ENCODE results near the gene KCTD10.
"Not testable (repeated sequence)": the region's sequence is repeated elsewhere in the genome, so short reads cannot be mapped to it uniquely, and the experiment has no call there.

KCTD10 gene

GRCh38 chr12:109493938-109494337 lies 16.8 kb upstream of the KCTD10 start:
- no peak for DNase-seq

- no peak for DNase-seq
These were observed 16.0 kb upstream of the KCTD10 start for GRCh38 chr12:109493090-109493489.

DNA sequence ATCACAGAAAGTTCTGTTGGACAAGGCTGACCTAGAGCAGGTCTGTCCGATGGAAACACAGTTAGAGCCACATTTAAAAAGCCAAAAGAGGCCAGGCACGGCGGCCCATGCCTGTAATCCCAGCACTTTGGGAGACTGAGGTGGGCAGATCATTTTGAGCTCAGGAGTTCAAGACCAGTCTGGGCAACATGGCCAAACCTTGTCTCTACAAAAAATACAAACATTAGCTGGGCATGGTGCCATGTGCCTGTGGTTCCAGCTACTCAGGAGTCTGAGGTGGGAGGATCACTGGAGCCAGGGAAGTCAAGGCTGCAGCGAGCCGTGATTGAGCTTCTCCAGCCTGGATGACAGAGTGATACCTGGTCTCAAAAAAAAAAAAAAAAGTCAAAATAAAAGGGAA lies 15.3 kb upstream of the KCTD10 start:
- DNase-seq = no peak

DNA sequence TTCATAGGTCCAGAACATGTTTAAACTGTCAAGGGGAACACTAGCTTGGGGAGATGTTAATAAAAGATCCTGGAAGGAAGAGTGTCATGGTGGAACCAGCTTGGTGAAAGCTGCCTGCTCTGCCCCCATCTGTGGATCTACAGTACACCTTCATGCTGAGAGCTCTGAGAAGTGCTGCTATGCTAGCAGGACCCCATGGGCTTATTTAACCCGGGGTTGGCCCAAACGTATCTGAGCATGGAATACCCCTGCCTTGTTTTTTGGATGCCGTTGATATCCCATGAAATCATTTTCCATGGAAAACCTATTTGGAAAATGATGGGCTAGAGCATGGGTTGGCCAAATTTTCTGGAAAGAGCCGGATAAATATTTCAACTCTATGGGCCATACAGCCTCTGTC lies 14.6 kb upstream of the KCTD10 start:
- no peak for DNase-seq

DNA sequence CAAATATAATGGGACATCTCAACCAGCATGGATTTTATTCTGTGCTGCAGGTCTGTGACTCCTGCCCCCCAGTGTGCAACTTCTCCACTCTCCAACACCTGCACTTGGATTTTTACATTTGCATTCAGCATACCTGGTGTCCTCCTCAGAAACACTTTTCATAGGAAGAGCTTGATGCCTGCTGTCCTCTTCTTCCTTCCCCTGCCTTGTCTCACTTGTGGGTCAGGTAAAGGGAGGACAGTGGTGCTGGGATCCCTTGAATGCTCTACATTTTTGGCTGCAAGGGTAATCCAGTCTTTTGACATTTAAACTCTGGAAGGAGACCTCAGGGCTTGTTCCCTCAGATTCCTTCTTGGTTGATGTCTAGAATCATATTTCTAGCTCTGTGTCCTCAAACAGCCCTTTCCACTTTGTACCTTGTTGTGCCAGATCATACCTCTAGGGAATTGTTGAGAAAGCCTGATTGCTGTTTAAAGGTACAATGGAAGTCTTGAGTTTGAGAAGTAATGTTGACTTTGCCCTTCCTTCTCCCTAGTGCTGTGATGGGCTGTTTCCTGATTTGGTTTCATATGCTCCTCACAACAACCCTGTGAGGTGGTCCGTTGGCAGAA lies 13.0 kb upstream of the KCTD10 start:
- DNase-seq = no peak

GRCh38 chr12:109489016-109489954 lies 12.2 kb upstream of the KCTD10 start:
- DNase-seq = no peak

DNA sequence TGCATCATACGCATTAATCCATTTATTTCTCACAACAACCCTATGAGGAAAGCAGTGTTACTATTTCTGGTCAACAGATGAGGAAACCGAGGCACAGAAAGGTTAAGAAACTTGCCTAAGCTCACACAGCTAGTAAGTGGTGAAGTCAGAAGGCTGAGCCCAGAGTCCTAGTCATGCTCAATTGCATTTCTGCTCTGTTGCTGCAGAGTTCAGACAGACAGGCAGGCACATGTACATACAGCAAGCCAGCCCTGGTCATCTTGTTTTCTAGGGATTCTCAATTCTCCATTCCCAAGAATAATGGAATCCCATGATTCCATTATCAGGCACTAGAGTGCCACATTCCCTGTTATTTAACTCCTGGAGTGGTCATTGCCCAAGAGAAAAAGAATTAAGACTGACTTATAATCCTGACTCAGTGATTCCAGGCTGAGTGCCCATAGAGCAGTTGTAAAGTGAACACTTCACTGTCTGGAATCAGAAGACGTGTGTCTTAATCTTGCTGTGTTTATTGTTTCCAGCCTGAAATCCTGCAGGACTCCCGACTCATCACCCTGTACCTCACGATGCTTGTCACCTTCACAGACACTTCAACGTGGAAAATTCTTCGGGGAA lies 11.1 kb upstream of the KCTD10 start:
- no peak for DNase-seq

DNA sequence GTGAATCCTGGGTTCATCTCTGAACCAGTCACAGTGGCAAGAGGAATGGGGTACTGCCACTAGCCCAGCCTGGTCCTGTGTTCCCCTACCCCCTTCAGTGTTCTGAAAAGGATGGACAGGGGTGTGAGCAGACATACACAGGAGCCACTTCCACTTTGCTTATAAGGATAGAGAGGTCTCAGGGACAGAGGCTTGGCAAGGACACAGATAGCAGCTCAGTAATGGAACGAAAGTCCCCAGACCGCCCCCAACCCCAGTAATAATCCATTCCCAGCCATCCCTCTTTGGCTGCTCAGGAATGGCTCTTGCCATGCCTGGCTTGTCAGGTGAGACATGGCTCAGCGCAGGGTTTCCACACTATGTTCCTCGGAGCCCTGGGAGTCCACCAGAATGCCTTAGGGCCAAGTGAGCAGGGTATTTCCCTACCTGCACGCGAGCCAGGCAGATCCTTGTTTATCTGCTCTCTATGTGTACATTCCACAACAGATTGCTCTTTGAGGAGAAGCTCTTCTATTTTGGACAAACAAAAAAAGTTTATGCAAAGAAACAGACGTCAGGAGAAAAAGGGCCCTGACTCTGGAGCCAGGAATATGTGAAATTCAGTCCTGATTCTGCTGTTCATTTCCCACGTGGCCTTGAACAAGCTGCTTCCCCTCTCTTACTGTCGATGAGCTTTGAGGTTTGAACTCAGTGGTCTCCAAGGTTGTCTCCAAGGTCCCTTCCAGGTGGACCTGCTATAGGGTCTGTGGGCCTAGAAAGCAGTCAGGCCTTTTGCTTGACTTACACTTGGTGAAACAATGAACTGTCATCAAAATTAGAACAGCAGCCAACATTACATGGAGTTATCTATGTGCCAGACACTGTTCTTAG lies 10.3 kb upstream of the KCTD10 start:
- no peak for DNase-seq

GRCh38 chr12:109485201-109485600 lies 8.1 kb upstream of the KCTD10 start:
- no peak for DNase-seq

GRCh38 chr12:109483346-109483745 lies 6.2 kb upstream of the KCTD10 start:
- DNase-seq = no peak

DNA sequence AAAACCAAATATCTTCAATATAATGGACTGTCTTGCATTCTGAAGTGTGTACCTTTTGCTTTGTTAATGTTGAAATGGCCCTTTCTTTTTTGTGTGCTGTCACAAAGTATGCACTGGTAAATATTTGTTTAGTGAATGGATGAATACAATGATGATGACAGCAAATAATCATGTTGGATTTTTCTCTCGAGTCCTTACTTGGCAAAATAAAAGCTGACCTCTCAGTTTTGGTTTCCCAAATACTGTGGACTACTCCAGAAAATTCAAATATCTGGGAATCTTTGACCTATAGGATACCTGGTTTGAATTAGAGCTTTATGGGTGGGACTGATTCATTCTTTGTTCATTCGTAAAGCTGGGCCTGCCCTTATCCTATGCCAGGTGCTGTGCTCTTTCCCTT lies 5.8 kb upstream of the KCTD10 start:
- DNase-seq = no peak

GRCh38 chr12:109482491-109482890 lies 5.4 kb upstream of the KCTD10 start:
- DNase-seq = no peak

DNA sequence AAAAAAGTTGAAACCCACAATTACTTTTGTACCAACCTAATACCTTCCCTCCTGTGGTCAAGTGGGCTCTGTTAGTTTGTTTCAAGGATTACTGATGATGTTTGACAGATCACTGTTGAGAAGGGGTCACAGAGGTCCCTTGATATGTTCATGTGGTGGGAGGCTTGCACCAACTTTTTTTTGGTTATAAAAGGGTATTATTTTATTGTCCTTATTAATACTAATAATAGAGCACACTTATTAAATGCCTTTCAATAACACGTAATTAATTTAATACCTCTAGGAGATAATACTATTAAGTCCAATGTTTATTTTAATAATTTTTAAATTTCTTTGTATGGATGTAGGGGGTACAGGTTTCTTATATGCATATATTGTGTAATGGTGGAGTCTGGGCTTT lies 4.8 kb upstream of the KCTD10 start:
- DNase-seq = no peak

DNA sequence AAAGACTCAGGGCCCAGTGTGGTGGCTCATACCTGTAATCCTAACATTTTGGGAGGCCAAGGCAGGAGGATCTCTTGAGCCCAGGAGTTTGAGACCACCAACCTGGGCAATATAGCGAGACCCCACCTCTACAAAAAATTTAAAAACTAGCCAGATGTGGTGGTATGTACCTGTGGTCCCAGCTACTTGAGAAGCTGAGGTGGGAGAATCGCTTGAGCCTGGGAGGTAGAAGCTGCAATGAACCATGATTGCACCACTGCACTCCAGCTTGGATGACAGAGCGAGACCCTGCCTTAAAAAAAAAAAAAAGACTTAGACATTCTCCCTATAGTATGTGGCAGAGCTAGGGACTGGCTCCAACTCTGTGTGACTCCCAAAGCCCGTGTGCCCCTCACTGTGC lies 3.3 kb upstream of the KCTD10 start:
- DNase-seq = no peak

DNA sequence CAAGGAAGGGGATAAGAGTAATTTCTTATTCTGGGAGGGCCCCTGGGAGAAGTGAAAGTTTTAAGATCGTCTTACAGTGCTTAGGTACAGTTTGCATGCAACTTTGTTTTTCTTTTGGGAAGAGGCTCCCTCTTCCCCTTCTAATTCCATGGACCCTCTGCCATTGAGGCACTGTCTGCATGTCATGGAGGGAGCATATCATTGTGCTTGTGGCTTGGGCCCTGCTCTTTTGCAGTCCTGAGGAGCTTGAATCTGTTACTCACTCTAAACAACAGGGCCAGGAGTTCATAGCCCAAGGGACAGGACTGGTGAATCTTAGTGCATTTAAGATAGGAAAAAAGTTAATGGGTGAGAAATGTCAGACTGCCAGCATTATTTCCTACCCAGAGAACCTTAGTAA lies 2.7 kb upstream of the KCTD10 start:
- DNase-seq = no peak

- DNase-seq = no peak
These were observed 839 bp upstream of the KCTD10 start for GRCh38 chr12:109477963-109478315.

DNA sequence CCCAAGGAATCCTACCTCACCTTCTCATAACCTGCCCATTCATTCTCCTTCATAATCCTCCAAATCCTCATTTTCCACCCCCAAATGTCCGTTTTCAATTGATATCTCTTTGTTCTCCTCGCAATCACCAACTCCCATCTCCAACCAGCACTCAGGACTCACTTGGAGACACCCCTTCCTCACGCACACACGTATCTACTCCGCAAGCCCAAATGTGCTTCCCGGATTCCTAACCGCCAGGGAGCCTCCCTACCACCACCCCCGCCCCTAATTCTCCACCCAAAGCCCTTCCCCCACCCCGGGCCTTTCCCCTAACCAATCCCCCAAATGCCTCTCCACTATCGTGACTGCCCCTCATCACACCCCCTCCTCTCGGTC lies 304 bp downstream of the KCTD10 start:
- DNase-seq = no peak

DNA sequence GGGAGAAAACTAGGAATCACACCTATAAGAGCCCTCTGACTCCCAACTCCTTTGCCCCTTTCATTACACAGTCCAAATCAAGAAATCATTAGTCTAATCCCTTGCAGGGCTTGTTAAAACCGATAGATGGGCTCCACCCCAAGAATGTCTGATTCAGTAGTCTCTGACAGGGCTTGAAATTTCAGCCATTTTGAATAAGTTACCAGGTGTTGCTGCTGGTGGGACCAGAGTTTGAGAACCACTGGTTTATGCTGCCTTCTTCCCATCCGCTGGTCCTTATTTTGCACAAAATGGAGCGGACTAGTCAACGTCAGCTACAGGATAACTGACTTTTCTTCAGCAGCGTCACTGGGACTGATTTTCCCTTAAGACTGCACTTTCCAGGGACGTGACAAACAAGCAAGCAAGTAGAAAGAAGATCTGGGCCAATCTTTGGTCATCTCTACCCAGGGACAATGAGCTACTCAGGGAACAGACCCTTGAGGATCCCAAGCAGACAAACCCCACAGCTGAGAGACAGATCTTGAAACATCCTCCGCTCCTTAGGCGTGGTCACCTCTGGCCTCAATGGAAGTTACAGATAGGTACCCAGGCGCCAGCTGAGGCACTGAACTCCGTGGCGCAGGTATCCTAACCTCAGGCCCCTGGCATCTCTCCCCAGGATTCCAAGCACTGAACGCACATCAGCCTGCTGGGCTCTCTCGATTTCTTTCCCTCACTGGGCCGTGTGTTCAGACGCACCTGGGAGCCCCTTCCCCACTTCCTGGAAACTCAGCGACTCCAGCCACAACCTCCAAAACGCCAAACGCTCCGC lies 900 bp downstream of the KCTD10 start:
- no peak for DNase-seq

DNA sequence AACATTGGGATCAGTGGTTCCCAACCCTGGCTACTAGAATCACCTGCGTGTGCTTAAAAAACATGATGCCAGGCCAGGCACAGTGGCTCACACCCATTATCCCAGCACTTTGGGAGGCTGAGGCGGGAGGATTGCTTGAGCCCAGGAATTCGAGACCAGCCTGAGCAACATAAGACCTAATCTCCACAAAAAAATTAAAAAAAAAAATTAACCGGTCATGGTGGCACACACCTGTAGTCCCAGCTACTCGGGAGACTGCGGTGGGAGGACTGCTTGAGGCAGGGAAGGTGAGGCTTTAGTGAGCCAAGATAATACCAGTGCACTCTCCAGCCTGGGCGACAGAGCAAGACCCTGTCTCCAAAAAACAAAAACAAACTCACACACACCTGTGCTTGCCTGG lies 2.0 kb downstream of the KCTD10 start:
- DNase-seq = no peak

GRCh38 chr12:109473526-109474270 lies 3.4 kb downstream of the KCTD10 start:
- not testable (repeated sequence) for DNase-seq

- no peak for DNase-seq
These were observed 4.1 kb downstream of the KCTD10 start for GRCh38 chr12:109473006-109473405.

- DNase-seq = no peak
These were observed 7.6 kb downstream of the KCTD10 start for GRCh38 chr12:109469517-109469916.

Measured in cortex of kidney (tissue), 1 donor.